H1 (cell line): ENCODE data around the gene B3GAT1. TPM values are rescaled to one million over a fixed set of nuclear protein-coding genes. Genes with fewer than 3 reads are reported as not detected.
A peak's percentile ranks its signal among the peaks of the same experiment; 100 is the strongest.

Experiments
- CTCF ChIA-PET: fragments of 300-600 bp; sonication (Branson Sonifier 250); formaldehyde crosslinking; loops from one replicate; lab custom pipeline; 2021; ENCODE audit not compliant: partially characterized antibody; lab: Charles Lee
- POLR2A ChIA-PET: fragments of 300-600 bp; sonication (Branson Sonifier 250); formaldehyde crosslinking; loops from one replicate; lab custom pipeline; 2021; ENCODE audit warnings: inconsistent platforms; ENCODE audit not compliant: partially characterized antibody; lab: Charles Lee
- DNase-seq, 2 experiments: peaks; one replicate each; pipeline versions ENCODE4 v3.0.0 to v3.0.0-alpha.2; 2010 to 2022; ENCODE audit warnings: low spot score in 2 of 2, low read depth in 1 of 2, mixed read lengths in 1 of 2
- FAIRE-seq: peaks from 2 replicates; lab custom pipeline; 2011; peaks lifted over from hg19 to GRCh38; lab: Jason Lieb, UNC
- H2AFZ ChIP-seq: 2 replicates; pipeline ENCODE4 v1.8.1; 2012; ENCODE audit warnings: low read length, inconsistent platforms
- H2AK5ac ChIP-seq: 2 replicates; pipeline ENCODE4 v1.6.1; 2013; ENCODE audit warnings: low read depth, low read length
- H2BK120ac ChIP-seq: replicated peaks from 2 replicates; pipeline ENCODE3; 2013; ENCODE audit warnings: low read depth, low read length, inconsistent platforms
- H2BK12ac ChIP-seq: 2 replicates; pipeline ENCODE4 v1.6.1; 2013; ENCODE audit warnings: low read depth, low read length
- H2BK15ac ChIP-seq: 2 replicates; pipeline ENCODE4 v1.6.1; 2013; ENCODE audit warnings: low read length
- H2BK20ac ChIP-seq: 2 replicates; pipeline ENCODE4 v1.6.1; 2013; ENCODE audit warnings: low read length
- H2BK5ac ChIP-seq: 2 replicates; pipeline ENCODE4 v1.6.1; 2013; ENCODE audit warnings: low read depth, low read length
- H3K14ac ChIP-seq: 2 replicates; pipeline ENCODE4 v1.6.1; 2013; ENCODE audit warnings: inconsistent platforms; ENCODE audit not compliant: insufficient read length
- H3K18ac ChIP-seq: 2 replicates; pipeline ENCODE4 v1.6.1; 2013; ENCODE audit warnings: low read length; ENCODE audit errors: extremely low read depth
- H3K23ac ChIP-seq: 2 replicates; pipeline ENCODE4 v1.6.1; 2013; ENCODE audit warnings: inconsistent platforms; ENCODE audit not compliant: insufficient read length
- H3K23me2 ChIP-seq: 2 replicates; pipeline ENCODE4 v1.6.1; 2013; ENCODE audit warnings: low read depth, low read length
- H3K27ac ChIP-seq: 2 replicates; pipeline ENCODE4 v1.6.1; 2011; ENCODE audit warnings: low read depth, low read length, inconsistent platforms
- H3K27me3 ChIP-seq, 4 experiments: replicated peaks in 1 of 4; 1 replicate in 1 of 4; 2 replicates in 3 of 4; pipeline versions ENCODE4 v1.6.1 to v1.8.1; 2011 to 2013; ENCODE audit warnings: low read length in 3 of 4, mild to moderate bottlenecking in 3 of 4, inconsistent platforms in 2 of 4, mixed read lengths in 2 of 4, moderate library complexity in 1 of 4; ENCODE audit not compliant: control insufficient read depth in 3 of 4, insufficient read depth in 3 of 4; ENCODE audit errors: extremely low read depth in 1 of 4
- H3K36me3 ChIP-seq, 4 experiments: 2 replicates each; pipeline versions ENCODE4 v1.6.1 to v1.8.1; 2011 to 2013; ENCODE audit warnings: mild to moderate bottlenecking in 4 of 4, low read length in 3 of 4, moderate library complexity in 2 of 4, control low read depth in 1 of 4, inconsistent platforms in 1 of 4; ENCODE audit not compliant: insufficient read depth in 4 of 4, control insufficient read depth in 2 of 4
- H3K4ac ChIP-seq: replicated peaks from 2 replicates; pipeline ENCODE3; 2013; ENCODE audit warnings: low read length, low read depth, mixed read lengths, inconsistent platforms; ENCODE audit not compliant: insufficient read length
- H3K4me1 ChIP-seq, 4 experiments: replicated peaks in 1 of 4; 1 replicate in 1 of 4; 2 replicates in 3 of 4; pipeline versions ENCODE4 v1.6.1 to v1.8.1; 2011 to 2013; ENCODE audit warnings: low read length in 3 of 4, inconsistent platforms in 2 of 4, mixed read lengths in 1 of 4; ENCODE audit not compliant: insufficient read depth in 4 of 4, control insufficient read depth in 3 of 4
- H3K4me2 ChIP-seq, 2 experiments: 2 replicates each; pipeline versions ENCODE4 v1.6.1 to v1.8.1; 2011 to 2013; ENCODE audit warnings: low read depth in 2 of 2, low read length in 2 of 2, control low read depth in 1 of 2, inconsistent platforms in 1 of 2, mild to moderate bottlenecking in 1 of 2; ENCODE audit not compliant: insufficient read depth in 1 of 2
- H3K4me3 ChIP-seq, 4 experiments: fragments of 200-600, 300-600 bp in 1 of 4; sonication (generic), shearing (Covaris generic), sonication (Bioruptor Twin) in 1 of 4; 2 replicates each; pipeline versions ENCODE4 v1.5.1 to v1.8.1; 2011 to 2016; ENCODE audit warnings: low read length in 4 of 4, low read depth in 3 of 4, control low read depth in 2 of 4, inconsistent platforms in 2 of 4, mild to moderate bottlenecking in 2 of 4, mixed read lengths in 1 of 4, moderate library complexity in 1 of 4; ENCODE audit not compliant: insufficient read depth in 2 of 4; ENCODE audit errors: extremely low read depth in 1 of 4
- H3K56ac ChIP-seq: replicated peaks from 2 replicates; pipeline ENCODE3; 2013; ENCODE audit warnings: low read depth, mild to moderate bottlenecking, mixed read lengths, low read length, inconsistent platforms; ENCODE audit not compliant: insufficient read length
- H3K79me1 ChIP-seq: 2 replicates; pipeline ENCODE4 v1.6.1; 2013; ENCODE audit warnings: low read depth, low read length, control low read depth
- H3K79me2 ChIP-seq, 2 experiments: 2 replicates each; pipeline versions ENCODE4 v1.6.1 to v1.8.1; 2012 to 2013; ENCODE audit warnings: low read length in 2 of 2, mild to moderate bottlenecking in 2 of 2, inconsistent platforms in 1 of 2; ENCODE audit not compliant: insufficient read depth in 2 of 2, control insufficient read depth in 1 of 2
- H3K9ac ChIP-seq, 4 experiments: replicated peaks in 1 of 4; 1 replicate in 1 of 4; 2 replicates in 3 of 4; pipeline versions ENCODE4 v1.6.1 to v1.8.1; 2011 to 2013; ENCODE audit warnings: low read depth in 3 of 4, low read length in 3 of 4, control low read depth in 2 of 4, mild to moderate bottlenecking in 2 of 4, moderate library complexity in 2 of 4, inconsistent platforms in 1 of 4; ENCODE audit errors: extremely low read depth in 1 of 4
- H3K9me3 ChIP-seq, 2 experiments: 2 replicates each; pipeline versions ENCODE4 v1.6.1 to v1.8.1; 2012 to 2013; ENCODE audit warnings: mild to moderate bottlenecking in 2 of 2, moderate library complexity in 2 of 2, control low read depth in 1 of 2, inconsistent platforms in 1 of 2, low read depth in 1 of 2, low read length in 1 of 2, mixed read lengths in 1 of 2; ENCODE audit not compliant: insufficient read depth in 2 of 2
- H4K20me1 ChIP-seq, 2 experiments: replicated peaks in 1 of 2; 2 replicates each; pipeline versions ENCODE3 to v1.8.1; 2011 to 2013; ENCODE audit warnings: inconsistent platforms in 2 of 2, low read length in 2 of 2, mild to moderate bottlenecking in 1 of 2; ENCODE audit not compliant: insufficient read depth in 2 of 2, control insufficient read depth in 1 of 2
- H4K5ac ChIP-seq: 2 replicates; pipeline ENCODE4 v1.6.1; 2013; ENCODE audit warnings: low read length, low read depth, mixed read lengths, inconsistent platforms; ENCODE audit not compliant: insufficient read length
- H4K8ac ChIP-seq: 2 replicates; pipeline ENCODE4 v1.8.0; 2013; ENCODE audit warnings: mild to moderate bottlenecking, moderate library complexity, low read length, inconsistent platforms; ENCODE audit not compliant: insufficient read depth; ENCODE audit errors: extremely low read depth
- H4K91ac ChIP-seq: replicated peaks from 2 replicates; pipeline ENCODE3; 2013; ENCODE audit warnings: low read length, mixed read lengths, inconsistent platforms; ENCODE audit not compliant: insufficient read length
- CHD1 ChIP-seq: IDR thresholded peaks from 2 replicates; pipeline ENCODE4 v1.6.1; 2012; ENCODE audit warnings: low read depth, low read length, improper control_type of control experiment
- GABPA ChIP-seq: IDR thresholded peaks from 2 replicates; pipeline ENCODE4 v1.6.1; 2011; ENCODE audit warnings: mild to moderate bottlenecking, low read length, moderate library complexity, borderline replicate concordance; ENCODE audit not compliant: insufficient read depth
- GTF2F1 ChIP-seq: IDR thresholded peaks from 2 replicates; pipeline ENCODE4 v1.6.1; 2012; ENCODE audit warnings: low read depth, low read length, improper control_type of control experiment, borderline replicate concordance
- NANOG ChIP-seq: IDR thresholded peaks from 2 replicates; pipeline ENCODE4 v1.6.1; 2011; ENCODE audit warnings: low read length, low read depth, mild to moderate bottlenecking, inconsistent platforms; ENCODE audit not compliant: insufficient read depth, poor library complexity, severe bottlenecking
- POU5F1 ChIP-seq: IDR thresholded peaks from 2 replicates; pipeline ENCODE4 v1.6.1; 2011; ENCODE audit warnings: low read depth, mild to moderate bottlenecking, low read length, moderate library complexity
- SIN3A ChIP-seq, 2 experiments: IDR thresholded peaks in 1 of 2; conservative IDR thresholded peaks in 1 of 2; 2 replicates each; pipeline ENCODE4 v1.6.1; 2011 to 2012; ENCODE audit warnings: low read length in 2 of 2, improper control_type of control experiment in 1 of 2, low read depth in 1 of 2, mild to moderate bottlenecking in 1 of 2
- SIX5 ChIP-seq: IDR thresholded peaks from 2 replicates; pipeline ENCODE4 v1.6.1; 2011; ENCODE audit warnings: mild to moderate bottlenecking, low read depth, low read length
- TEAD4 ChIP-seq: IDR thresholded peaks from 2 replicates; pipeline ENCODE4 v1.6.1; 2012; ENCODE audit warnings: low read depth, low read length, inconsistent platforms, mixed read lengths
- YY1 ChIP-seq: IDR thresholded peaks from 2 replicates; pipeline ENCODE4 v1.6.1; 2011; ENCODE audit warnings: low read depth, mild to moderate bottlenecking, low read length
- WGBS, 2 experiments: shearing (Covaris generic) in 1 of 2; methylation state at CpG; one replicate each; pipeline versions ENCODE4 v1.1.6 to v1.1.7; 2013 to 2015; ENCODE audit warnings: low lambda C conversion rate in 2 of 2, mixed read lengths in 2 of 2, inconsistent platforms in 1 of 2, low coverage in 1 of 2, missing lambda C conversion rate in 1 of 2; ENCODE audit not compliant: insufficient replicate concordance in 2 of 2, insufficient coverage in 1 of 2, insufficient read length in 1 of 2; ENCODE audit errors: extremely low coverage in 1 of 2, missing lambda C conversion rate in 1 of 2; 5-methylcytosine and 5-hydroxymethylcytosine counted together
- polyA plus RNA-seq, 7 experiments: library from polyadenylated mRNA; depleted of rRNA in 3 of 7; stranded (reverse) in 5 of 7; unstranded in 2 of 7; fragments of >200 nt in 5 of 7; fragments of 200-250 nt in 2 of 7; gene quantifications; 1 replicate in 5 of 7; 2 replicates in 1 of 7; 4 replicates in 1 of 7; pipeline versions ENCODE4 v1.2.1 to v1.2.3, GENCODE V29; 2011 to 2013; ENCODE audit warnings: missing spikeins in 2 of 7, mixed read lengths in 2 of 7
- total RNA-seq: library from RNA; stranded (reverse); fragmentation: NEBNext Ultra II Directional; extraction: Animal tissue kit (Norgen Biotek cat#: 25700); gene quantifications from 2 replicates; pipeline ENCODE4 v1.2.1, GENCODE V29; 2021
- TF ChIP-seq, protein P1 (sequence below): IDR thresholded peaks from 2 replicates; pipeline ENCODE4 v1.6.1; 2012; ENCODE audit warnings: inconsistent platforms
- TF ChIP-seq, protein P2 (sequence below): IDR thresholded peaks from 2 replicates; pipeline ENCODE4 v1.6.1; 2012; ENCODE audit warnings: inconsistent platforms

B3GAT1 gene
- total and polyA plus RNA-seq, 2 of the 8 experiments (the other 6 are each of a cell fraction or from before 2014, with no cell fraction given) = 19.7 to 32.4 TPM

DNA sequence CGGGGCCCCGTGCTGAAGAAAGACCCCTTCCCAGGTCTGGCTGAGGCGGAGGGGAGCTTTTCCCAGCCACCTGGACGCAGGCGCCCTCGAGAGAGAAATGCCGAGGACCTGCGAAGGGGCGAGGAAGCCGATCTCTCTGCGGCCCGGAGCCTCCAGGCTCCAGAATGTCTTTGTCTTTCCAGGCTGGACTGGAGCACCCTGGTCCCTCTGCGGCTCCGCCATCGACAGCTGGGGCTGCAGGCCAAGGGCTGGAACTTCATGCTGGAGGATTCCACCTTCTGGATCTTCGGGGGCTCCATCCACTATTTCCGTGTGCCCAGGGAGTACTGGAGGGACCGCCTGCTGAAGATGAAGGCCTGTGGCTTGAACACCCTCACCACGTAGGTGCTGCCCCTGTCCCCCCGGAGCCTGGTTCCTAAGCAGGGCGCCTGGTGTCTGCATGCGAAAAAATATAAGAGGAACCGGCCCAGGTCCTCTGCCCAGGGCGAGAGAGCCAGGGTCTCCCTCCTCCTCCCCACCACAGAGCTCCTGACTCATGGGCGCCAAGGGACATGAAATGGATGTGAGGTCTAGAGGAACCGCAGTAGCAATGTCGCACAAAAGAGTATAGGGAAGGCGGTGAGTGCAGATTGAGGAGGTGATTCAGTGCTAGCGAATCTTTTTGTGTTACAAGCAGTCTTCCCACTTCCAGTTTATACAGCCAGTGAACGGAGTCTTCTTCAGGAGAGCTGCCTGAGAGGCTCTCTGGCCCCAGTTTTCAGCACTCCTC is 69.3 kb downstream of the B3GAT1 start:
- H3K36me3 ChIP-seq = no peaks in the 10 kb centered on the region
- ChIA-PET POLR2A (interaction anchor here (0.6 to 1.1 kb wide), 3 partner anchors 11 to 123 kb away, joined by 3 read pairs; partner anchors contain the start of gene GLB1L2), CTCF (interaction anchor here (0.8 to 1.6 kb wide), 4 partner anchors 10 to 98 kb away, joined by 3 to 5 read pairs (median 4); no protein-coding TSS in a partner anchor)
- no peak overlapping the region for H2BK20ac ChIP-seq
- H3K4me2 ChIP-seq = no peak overlapping the region
- no peak for FAIRE-seq
- no peak overlapping the region for H2AFZ ChIP-seq
- H3K4ac ChIP-seq = no peak overlapping the region
- 92% methylated on average over 26 of the region's 30 CpGs; no CpG with 5 or more reads in 1 of the 2 experiments for WGBS, 2 experiments
- no peaks in the 10 kb centered on the region for H3K9me3 ChIP-seq
- H2BK12ac ChIP-seq = peak overlapping the region; percentile 27; the same call in 1 of the 2 replicates
- no peak overlapping the region for H2BK120ac ChIP-seq
- H4K5ac ChIP-seq = no peak overlapping the region
- no peak overlapping the region for H3K56ac ChIP-seq
- H2AK5ac ChIP-seq = no peak overlapping the region
- peak overlapping the region; percentile 62; the same call in 1 of the 2 replicates for H4K8ac ChIP-seq
- no peak overlapping the region for H3K27ac ChIP-seq
- H3K79me2 ChIP-seq = no peaks in the 10 kb centered on the region
- no peak overlapping the region for H4K91ac ChIP-seq
- no peaks in the 10 kb centered on the region; a peak in 1 of 7 replicates for H3K4me1 ChIP-seq
- H3K23me2 ChIP-seq = no peaks in the 10 kb centered on the region
- no peak overlapping the region for H3K23ac ChIP-seq
- H2BK5ac ChIP-seq = no peak overlapping the region
- H3K79me1 ChIP-seq = no peaks in the 10 kb centered on the region
- H3K9ac ChIP-seq = no peak overlapping the region
- H3K27me3 ChIP-seq = no peaks in the 10 kb centered on the region
- H3K4me3 ChIP-seq = no peak overlapping the region
- H2BK15ac ChIP-seq = no peak overlapping the region
- H3K18ac ChIP-seq = no peak overlapping the region
- H4K20me1 ChIP-seq = no peaks in the 10 kb centered on the region
- no peak for DNase-seq
- no peak overlapping the region for H3K14ac ChIP-seq
- TF ChIP-seq POU5F1 (no peak), CHD1 (no peak), TEAD4 (no peak), GTF2F1 (no peak), NANOG (no peak), SIN3A (conservative IDR thresholded peaks at IDR 0.05 in 1 of 2, IDR thresholded peaks at IDR 0.05 in 1 of 2; ENCODE audit: low read depth in 1 of 2, low read length in 2 of 2) (no peak), SIX5 (no peak), GABPA (no peak), YY1 (no peak)
- TF ChIP-seq, protein P1, sequence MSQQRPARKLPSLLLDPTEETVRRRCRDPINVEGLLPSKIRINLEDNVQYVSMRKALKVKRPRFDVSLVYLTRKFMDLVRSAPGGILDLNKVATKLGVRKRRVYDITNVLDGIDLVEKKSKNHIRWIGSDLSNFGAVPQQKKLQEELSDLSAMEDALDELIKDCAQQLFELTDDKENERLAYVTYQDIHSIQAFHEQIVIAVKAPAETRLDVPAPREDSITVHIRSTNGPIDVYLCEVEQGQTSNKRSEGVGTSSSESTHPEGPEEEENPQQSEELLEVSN = no peak
- TF ChIP-seq, protein P2, sequence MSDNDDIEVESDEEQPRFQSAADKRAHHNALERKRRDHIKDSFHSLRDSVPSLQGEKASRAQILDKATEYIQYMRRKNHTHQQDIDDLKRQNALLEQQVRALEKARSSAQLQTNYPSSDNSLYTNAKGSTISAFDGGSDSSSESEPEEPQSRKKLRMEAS = no peak
